NCI-H128 (cell line): ENCODE data around the gene DSCAM.
A peak's percentile ranks its signal among the peaks of the same experiment; 100 is the strongest.

ENCODE experiments used
- DNase-seq: peaks from one replicate; lab custom pipeline; 2025; ENCODE audit not compliant: unreplicated experiment; lab: John Stamatoyannopoulos, UW

Gene DSCAM

DNA sequence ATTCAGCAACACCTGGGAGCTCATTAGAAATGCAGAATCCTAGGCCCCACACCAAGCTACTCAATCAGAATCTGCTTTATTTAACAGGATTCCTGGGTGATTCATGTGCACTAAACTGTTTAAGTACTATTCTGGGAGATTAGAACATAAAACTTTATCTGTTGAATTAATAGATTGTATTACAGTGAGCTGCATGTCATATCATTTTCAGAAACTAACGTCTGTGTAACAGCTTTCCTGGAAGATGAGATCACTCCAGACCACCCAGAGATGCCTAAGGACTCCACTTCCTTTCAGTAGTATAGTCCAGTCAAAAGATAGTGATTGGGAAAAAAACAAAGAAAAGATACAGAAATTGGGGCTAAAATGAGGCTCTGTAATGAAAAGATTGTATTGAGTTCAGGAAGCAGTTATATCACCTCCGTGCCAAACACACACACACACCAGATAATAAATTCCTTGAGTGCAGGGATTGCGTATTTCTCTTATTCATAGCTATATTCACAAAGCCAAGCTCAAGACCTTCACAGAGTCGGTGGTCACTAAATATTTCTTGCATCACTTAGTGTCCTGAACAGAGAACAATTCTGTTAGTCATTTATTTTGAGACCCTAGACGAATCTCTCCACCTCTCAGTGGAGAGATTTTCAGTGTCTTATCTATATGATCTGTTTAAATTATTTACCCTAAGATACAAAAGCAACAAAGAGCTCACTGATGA, 178.2 kb downstream of the DSCAM start:
- no peak for DNase-seq

DNA sequence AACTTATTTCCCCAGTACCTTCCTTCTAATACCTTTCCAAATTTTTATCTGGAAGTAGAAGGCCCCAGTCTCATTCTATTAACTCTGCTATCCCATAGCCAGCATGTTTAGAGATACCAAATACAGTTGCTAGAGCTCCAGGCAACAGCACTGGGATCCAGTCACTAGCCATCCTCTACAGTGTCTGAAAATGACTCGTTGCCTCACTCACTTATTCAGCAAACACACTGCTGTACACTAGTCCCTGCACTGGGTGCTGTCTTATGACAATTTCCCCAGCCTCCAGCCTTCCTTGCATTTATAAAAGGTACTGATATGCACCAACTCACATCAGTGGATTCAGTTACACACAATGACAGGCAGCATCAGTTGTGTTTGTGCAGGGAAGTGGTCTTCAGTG, 179.0 kb downstream of the DSCAM start:
- no peak for DNase-seq

DNA sequence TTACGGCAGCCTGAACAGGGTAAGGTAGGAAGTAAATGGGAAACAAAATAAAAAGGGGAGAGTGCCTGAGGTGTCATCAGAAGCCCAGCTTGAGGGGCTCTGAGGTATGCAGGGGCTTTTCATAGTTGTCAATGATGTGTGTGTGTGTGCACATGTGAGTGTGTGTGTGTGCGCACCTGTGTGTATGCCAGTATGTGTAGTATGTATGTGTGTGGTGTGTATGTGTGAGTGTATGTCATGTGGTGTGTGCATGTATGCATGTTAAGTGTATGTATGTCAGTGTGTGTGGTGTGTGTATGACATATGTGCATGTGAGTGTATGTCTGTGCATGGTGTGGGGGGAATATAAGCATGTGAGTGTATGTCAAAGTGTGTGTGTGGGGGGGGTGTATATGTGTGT, 184.1 kb downstream of the DSCAM start:
- no peak for DNase-seq

DNA sequence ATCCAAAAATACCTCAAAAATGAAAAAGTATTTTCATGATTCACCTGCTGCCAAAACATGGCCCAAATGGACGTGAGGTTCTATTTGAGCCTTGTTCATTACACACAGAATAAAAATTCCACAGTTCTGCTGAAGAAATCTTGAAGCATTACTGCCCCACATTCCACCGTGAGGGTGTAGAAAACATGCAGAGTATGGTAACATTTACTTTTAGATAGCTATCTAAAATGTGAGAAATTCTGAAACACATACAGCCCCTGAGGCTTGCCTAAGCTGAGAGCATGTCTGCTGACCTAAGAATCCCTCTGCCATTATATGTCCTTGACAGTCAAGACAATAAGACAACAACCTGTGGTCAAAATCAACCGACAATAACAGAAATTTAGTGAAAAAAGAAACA, 186.5 kb downstream of the DSCAM start:
- no peak for DNase-seq

DNA sequence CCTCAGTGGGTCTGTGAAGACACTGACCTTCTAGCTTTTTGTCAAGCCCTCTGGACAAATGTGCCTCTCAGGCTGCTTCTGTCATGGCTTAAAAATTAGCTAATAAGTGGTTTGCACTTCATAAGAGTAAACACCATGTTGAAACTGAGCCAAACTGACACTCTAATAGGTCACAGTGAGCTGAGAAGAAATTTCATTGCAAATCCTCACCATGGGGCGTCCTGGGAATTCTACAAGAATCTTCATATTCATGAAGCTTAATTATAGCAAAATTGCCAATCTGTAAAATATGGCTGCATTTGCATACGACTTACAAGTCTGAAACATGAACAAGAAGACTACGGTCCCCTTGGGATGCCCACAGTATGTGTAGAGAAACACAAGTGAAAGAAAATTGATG, 188.6 kb downstream of the DSCAM start:
- DNase-seq, result peak; percentile 32

DNA sequence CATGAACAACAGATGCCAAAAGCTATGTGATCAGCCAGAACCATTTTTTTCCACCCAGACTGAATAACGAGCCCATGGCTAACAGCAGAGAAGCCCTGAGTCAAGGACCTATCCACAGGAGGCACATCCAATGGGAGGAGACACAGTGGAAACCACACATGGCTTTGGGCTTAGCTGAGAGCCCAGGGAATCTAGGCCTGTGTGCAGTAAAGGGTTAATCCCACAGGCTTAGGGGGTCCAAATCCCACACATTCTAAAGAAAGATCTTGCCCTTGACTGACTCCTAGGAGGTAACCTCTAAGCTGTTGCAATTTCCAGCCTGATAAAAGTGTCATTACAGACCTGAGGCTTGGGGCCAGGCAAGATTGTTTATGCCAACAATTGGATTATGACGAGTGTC, 194.5 kb downstream of the DSCAM start:
- DNase-seq, result no peak

DNA sequence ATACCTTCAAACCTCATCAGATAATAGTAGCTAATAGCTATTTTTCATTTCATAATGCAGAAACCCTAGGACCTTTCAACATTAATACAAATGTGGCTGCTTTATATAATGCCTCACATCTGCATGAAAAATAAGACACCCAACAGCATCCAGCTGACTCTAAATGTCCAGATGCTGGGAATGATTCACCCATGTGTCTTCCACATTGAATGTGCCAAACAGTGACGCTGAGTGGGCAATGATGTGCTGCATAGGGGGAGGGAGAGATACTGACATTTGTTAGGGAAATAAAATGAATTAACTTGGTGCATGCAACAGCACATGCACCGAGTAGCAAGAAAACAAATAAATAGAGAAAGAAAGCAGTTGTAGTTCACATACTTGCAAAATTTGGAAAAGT, 199.3 kb downstream of the DSCAM start:
- no peak for DNase-seq

DNA sequence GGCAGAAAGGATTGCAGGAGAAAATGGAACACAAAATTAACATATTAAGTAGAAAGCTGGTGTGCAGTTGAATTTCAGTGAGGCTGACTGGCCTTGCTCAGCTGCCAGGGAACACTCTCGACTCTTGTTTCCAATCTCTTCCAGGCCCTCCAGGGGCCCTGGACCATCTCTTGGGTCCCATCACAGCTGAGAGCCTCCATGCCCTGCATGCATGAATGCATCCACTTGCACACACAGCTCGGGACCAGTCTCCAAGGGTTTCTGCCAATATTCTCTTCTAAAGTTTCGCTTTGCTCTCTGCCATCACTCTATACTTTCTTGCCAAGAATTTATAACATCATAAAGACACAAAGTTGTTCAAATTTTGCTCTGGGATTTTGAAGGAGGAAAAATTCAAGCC, 200.3 kb downstream of the DSCAM start:
- no peak for DNase-seq

DNA sequence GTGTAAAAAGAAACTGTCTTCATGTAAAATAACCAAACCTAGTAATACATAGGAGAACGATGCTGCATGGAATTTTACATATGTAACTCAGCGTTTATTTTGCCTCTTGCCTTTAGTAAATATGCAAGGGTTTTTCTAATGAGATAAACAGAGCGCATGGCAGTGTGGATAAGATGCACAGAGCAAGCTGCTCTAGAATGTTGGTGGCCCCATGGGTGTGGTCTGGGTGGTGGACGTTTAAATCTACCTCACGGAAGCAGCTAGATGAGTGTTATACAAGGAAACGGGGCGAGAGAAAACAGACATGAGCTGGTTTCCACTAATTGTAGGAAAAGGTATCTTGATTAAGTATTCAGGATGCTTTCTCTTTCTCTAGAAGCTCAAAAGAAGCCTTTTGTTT, 205.9 kb downstream of the DSCAM start:
- DNase-seq, result no peak

DNA sequence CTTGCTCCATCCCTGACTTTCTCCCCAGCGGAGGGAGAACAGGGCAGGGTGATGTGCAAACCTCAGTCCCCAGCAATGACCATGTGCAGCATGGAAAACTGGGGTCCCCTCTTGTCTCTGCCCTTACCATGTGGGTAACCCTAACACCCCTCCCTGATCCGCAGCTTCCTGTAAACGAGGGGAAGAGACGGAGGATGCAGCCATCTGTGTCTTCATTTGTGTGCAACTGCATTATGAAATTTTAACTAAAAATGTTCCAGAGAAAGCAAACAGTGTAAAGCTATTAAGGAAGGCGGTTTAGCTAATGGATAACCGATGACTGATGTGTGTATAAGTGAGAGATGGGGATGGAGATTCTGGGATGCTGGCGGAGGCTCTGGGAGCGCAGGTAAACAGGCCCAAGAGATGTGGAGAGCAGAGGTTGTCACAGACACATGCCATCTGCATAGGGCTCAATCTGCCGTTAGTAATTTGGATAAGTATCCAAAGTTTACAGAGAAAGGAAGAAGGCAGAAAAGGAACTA, 206.6 kb downstream of the DSCAM start:
- DNase-seq, result no peak

DNA sequence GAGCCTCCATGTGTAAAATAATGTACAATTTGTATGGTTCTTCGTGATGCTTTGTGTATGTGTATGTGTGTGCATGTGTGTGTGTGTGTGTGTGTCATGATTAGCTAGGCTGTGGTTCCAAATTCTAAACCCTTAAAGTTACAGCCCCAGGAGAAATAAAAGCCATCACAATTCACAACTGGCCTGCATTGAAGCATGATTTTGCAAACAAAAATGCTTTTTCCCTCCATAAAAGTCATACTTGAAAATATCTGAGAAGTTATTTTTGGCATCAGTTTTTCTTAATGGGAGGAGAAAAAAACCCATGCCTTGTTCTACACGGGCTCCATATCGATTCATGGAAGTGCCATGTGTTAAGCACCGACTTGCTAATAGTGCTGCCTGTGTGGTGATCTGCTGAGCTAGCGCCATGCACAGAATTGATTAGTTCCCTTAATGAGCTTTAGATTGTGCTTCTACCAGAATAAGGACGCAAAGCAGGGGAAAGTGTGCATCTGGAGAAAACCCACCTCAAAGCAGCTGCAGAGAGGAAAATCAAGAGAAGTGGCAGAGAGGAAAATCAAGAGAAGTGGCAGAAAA, 207.3 kb downstream of the DSCAM start:
- DNase-seq, result no peak

DNA sequence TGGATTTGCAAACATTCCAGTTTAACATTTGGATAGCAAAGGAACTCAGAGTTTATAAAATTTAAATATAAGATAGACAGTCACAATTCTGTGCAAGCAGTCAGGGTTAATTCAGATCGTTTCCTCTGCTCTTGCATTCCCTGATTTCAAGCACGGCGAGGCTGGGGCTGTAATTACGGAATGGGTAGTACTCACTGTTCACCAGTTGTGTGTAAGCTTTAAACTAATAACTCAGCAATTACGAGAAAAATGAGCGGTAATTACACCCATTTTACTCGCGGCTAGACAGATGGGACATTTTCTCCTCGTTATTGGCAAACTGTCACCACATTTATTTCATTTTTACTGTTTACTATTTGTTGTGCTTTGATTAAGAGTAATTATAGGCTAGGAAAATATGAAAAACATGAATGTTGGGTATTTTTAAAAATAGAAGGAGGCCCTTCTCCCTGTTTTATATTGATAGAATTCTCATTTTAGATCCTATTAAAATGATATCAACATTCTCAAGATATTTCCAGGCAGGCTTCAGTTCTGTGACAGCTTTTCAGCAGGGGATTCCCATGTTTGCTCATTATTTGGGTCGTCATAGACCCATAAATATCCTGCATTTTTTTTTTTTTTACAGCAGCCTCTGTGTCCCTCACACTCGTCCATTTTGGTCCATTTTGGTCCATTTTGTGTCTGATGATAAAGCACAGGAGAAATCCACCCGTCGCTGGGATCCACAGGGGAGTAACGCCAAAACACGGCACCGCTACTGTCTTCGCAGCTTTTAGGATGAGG, 208.3 kb downstream of the DSCAM start:
- DNase-seq, result no peak

DNA sequence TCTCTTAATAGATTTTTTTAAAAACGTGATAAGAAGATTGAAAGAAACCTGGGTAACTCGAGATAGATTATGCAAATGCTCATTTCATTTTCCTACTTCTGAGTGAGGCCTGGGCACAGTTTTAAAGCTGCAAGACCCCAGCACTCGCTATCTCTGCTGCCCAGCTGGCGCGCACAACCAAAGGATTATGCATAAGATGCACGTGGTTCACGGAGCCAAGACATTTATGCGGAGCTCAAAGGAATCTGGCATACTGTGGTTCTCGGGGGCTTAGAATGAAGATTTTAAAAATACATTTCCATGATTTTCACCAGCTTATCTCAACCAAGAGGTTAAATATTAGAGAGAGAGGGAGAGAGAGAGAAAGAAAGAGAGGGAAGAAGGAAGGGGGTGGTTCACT, 210.9 kb downstream of the DSCAM start:
- no peak for DNase-seq

DNA sequence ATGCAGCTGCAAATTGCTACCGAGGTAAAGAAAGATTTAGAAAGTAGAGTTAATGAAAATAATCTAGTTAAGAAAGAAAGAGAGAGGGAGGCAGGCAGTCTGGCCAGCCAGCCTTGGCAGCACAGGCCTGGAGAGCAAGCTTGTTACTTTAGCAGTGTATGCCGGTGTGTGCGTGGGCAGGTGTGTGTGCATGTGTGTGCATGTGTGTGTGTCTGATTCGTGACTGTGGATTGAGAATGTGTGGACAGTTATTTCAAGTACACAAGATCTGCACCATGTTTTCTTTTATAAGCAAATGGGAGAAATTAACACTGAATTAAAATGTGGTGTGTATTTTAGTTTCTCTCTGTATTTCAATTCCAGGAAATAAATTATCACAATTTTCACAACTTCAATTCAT, 211.6 kb downstream of the DSCAM start:
- no peak for DNase-seq

DNA sequence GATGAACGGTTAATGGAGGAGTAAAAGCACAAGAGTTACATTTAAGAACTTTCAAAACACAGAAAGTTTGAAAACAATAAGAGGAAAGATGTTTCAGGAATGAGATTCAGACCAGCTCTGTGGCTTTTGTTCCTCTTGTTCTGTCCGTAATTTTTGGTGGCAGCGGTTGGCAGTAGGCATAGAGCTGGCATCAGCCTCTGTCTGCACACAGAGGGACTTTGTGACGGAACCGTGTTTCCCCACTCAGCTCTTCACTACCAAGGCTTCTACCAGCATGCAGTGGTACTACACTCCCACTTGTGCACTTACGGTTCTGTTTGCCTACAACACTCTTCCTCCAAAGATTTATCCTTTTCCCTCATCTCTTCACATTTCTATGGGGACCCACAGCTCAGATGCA, 212.8 kb downstream of the DSCAM start:
- DNase-seq, result no peak

DNA sequence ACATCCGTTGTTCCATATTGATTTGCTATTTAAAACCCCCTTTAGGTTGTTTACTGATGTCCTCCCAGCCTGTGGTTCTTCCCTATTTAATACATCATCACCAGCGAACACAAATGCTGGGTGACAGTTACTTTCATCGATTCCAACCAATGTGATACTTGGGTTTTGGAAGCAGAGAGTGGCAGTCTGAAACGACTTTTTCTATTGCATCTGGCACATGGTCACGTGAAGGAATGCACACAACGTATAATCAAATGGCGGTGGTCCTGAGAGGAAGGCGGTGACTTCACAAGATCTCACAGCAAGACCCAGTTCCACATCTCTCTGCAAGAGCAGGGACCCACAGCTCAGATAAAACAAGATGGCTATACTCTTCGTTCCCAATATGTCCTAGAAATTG, 213.9 kb downstream of the DSCAM start:
- DNase-seq, result no peak

DNA sequence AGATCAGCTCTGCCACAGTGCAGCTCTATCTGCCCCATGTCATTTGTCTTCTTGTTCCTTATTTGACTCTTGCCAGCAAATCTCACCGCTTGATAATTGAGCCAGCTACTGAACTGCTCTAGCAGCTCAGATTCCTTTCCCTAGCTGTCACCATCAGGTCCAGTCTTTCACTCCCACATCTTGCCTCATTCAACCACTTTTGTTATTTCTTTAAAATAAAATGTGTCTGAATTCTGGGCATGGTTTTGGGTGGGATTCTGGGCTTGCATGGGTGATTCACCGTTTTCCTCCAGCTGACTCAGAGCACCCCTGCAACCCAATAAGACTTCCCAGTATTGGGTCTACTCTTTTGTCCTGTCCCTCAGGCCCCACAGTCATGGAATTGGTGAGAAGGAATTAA, 215.7 kb downstream of the DSCAM start:
- DNase-seq, result no peak

DNA sequence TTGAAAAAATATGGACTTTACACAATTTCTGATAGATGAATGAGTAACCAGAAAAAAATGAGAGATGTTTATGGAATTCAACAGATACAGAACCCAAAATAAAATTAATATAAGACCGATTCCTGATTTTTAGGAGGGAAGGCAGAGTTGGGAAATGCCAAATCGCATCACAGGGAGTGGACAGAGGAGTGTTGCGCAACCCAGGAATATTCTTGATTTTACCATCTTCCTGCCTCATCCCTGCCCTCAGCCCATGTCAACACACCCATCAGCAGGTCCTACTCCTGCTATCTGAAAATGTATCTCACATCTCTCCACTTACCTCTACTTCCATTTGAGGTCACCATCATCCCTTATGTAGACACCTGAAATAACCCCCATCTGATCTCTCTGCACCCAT, 221.0 kb downstream of the DSCAM start:
- DNase-seq, result no peak

DNA sequence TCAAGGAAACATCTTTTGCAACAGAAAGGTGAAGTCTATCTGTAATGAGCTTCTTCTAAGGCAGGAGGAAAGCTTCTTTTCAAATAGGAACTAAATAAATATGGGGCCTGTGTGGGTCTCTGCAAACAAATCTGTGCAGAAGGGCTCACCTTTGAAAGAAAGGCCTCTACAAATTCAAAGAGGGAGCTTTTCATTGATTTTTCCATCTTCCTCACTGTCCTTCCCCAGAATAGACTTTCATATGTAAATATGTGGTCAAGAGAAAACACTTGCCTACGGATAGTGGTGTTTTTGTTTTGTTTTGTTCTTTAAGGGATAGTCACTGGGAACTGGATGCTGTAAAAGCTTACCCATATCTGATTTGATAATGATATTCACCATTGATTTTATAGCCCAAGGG, 223.4 kb downstream of the DSCAM start:
- DNase-seq, result no peak

DNA sequence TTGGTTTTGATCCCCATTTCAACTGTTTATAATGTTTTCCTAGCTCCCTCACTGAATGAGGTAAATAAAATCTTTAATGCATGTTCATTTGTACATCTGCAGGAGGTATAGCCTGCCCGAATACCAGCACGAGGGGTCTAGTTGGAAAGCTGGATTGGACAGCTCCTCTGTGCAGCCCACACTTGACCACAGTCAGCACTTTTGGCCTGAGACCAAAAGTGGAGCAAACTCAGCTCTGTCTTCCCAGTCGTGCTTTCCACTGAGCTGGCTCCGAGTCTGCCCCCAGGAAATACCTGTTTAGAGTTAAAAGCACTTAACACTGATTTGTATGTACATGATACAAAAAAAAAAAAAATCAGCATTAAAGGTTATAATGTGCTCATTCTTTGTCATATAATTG, 224.4 kb downstream of the DSCAM start:
- DNase-seq, result no peak

DNA sequence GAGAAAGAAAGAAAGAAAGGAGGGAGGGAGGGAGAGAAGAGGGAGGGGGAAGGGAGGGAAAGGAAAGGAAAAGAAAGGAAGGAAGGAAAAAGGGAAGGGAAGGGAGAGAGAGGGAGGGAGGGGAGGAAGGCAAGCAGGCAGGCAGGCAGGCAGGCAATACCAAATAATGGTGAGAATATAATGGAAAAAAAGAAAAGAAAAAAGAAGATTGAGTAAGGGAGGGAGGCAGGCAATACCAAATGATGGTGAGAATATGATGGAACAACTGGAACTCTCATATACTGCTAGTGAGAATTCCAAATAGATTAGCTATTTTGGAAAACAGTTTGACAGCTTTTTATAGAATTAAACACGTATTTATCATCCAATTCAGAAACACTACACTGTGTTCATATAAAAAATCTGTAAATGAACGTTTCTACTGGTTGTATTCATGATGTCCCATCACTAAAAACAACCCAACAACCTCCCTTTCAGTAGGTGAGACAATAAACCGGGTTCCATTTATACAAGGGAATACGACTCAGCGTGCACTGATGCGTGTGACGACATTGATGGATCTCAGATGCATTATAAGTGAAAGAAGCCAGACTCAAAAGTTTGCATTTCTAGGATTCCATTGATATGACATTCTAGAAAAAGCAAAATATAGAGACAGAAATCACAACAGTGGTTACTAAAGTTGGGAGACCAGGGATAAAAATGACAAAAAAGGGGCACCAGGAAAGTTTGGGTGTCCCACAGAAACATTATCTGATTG, 226.4 kb downstream of the DSCAM start:
- DNase-seq, result no peak
